Myocyte (in vitro differentiated cells): ENCODE measurements around the gene RNF217. TPM values are rescaled to one million over a fixed set of nuclear protein-coding genes. Genes with fewer than 3 reads are reported as not detected.

Experiments
- DNase-seq: peaks from one replicate; pipeline ENCODE4 v3.0.0-alpha.2; 2012; ENCODE audit warnings: low read depth
- total RNA-seq: library from RNA; depleted of rRNA; stranded (reverse); fragments of >200 nt; gene quantifications from 2 replicates; pipeline ENCODE4 v1.2.3, GENCODE V29; 2014

Gene RNF217
- total RNA-seq, 1 donor from 2014 or later: 31.3 TPM

GRCh38 chr6:124989136-124989983, 27.1 kb downstream of the RNF217 start:
- DNase-seq: no peak

- DNase-seq: no peak
Observed at GRCh38 chr6:124990988-124991387, 28.8 kb downstream of the RNF217 start.

GRCh38 chr6:124991764-124992295, 29.6 kb downstream of the RNF217 start:
- no peak for DNase-seq

GRCh38 chr6:124993327-124993726, 31.1 kb downstream of the RNF217 start:
- DNase-seq: no peak

- peak; percentile 76 for DNase-seq
Observed at GRCh38 chr6:124994648-124995047, 32.4 kb downstream of the RNF217 start.

GRCh38 chr6:124995131-124995530, 32.9 kb downstream of the RNF217 start:
- DNase-seq: peak; percentile 56

GRCh38 chr6:124995645-124996325, 33.5 kb downstream of the RNF217 start:
- no peak for DNase-seq

- no peak for DNase-seq
Observed at GRCh38 chr6:124996411-124996810, 34.2 kb downstream of the RNF217 start.

GRCh38 chr6:124997196-124997875, 35.1 kb downstream of the RNF217 start:
- no peak for DNase-seq

- peak; percentile 86 for DNase-seq
Observed at GRCh38 chr6:124999105-124999764, 37.0 kb downstream of the RNF217 start.

GRCh38 chr6:125001684-125002405, 39.6 kb downstream of the RNF217 start:
- DNase-seq: peak; percentile 89

GRCh38 chr6:125002406-125002741, 40.1 kb downstream of the RNF217 start:
- DNase-seq: no peak

GRCh38 chr6:125003070-125003469, 40.8 kb downstream of the RNF217 start:
- no peak for DNase-seq

GRCh38 chr6:125004198-125004597, 42.0 kb downstream of the RNF217 start:
- peak; percentile 65 for DNase-seq

- no peak for DNase-seq
Observed at GRCh38 chr6:125004797-125005595, 42.8 kb downstream of the RNF217 start.

- DNase-seq: peak; percentile 75
Observed at GRCh38 chr6:125008261-125008703, 46.0 kb downstream of the RNF217 start.

GRCh38 chr6:125008957-125009356, 46.7 kb downstream of the RNF217 start:
- no peak for DNase-seq

- no peak for DNase-seq
Observed at GRCh38 chr6:125009578-125009977, 47.3 kb downstream of the RNF217 start.

GRCh38 chr6:125013938-125014660, 51.9 kb downstream of the RNF217 start:
- peak; percentile 31 for DNase-seq
